ENCODE data around the gene TRAPPC5.

GRCh38 chr19:7689165-7689564 is 8.5 kb downstream of the TRAPPC5 start:
- TF ChIP-seq CTCF (IDR thresholded peaks at IDR 0.05) (no peak), POLR2AphosphoS5 (IDR thresholded peaks at IDR 0.05) (no peak)
